TTC549 (cell line): ENCODE results near the gene COQ8A.
"Not testable (repeated sequence)": the region's sequence is repeated elsewhere in the genome, so short reads cannot be mapped to it uniquely, and the experiment has no call there.

Source experiments
- FAIRE-seq: peaks from 2 replicates; lab custom pipeline; 2012; peaks lifted over from hg19 to GRCh38; lab: Jason Lieb, UNC

Gene COQ8A

DNA sequence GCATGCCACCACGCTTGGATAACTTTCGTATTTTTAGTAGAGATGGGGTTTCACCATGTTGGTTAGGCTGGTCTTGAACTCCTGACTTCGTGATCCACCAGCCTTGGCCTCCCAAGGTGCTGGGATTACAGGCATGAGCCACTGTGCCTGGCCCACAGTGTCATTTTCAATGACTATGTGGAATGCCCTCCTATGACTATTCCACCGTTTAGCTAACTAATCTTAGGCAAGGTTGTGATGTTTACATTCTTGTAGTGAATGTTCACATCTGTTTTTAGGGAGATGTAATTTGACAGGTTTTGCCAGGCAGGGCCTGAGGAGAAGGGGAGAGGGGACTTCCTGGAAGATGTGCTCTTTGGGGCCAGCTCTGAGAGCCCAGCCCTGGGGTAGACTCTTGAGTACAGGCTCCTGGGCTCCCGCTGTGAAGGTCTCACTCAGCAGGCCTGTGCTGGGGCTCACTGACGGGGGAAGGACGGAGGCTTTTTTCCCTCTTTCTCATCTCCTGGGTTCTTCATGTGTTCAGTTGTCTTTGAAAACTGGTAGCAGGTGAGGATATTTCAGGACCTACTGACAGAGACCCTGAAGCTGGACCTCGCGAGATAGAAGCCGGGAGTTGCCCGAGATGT lies 13.2 kb downstream of the COQ8A start:
- no peak for FAIRE-seq

- no peak for FAIRE-seq
These were observed 14.2 kb downstream of the COQ8A start for GRCh38 chr1:226954337-226954736.

- no peak for FAIRE-seq
These were observed 14.7 kb downstream of the COQ8A start for GRCh38 chr1:226954777-226955176.

- not testable (repeated sequence) for FAIRE-seq
These were observed 15.8 kb downstream of the COQ8A start for GRCh38 chr1:226955857-226956256.

DNA sequence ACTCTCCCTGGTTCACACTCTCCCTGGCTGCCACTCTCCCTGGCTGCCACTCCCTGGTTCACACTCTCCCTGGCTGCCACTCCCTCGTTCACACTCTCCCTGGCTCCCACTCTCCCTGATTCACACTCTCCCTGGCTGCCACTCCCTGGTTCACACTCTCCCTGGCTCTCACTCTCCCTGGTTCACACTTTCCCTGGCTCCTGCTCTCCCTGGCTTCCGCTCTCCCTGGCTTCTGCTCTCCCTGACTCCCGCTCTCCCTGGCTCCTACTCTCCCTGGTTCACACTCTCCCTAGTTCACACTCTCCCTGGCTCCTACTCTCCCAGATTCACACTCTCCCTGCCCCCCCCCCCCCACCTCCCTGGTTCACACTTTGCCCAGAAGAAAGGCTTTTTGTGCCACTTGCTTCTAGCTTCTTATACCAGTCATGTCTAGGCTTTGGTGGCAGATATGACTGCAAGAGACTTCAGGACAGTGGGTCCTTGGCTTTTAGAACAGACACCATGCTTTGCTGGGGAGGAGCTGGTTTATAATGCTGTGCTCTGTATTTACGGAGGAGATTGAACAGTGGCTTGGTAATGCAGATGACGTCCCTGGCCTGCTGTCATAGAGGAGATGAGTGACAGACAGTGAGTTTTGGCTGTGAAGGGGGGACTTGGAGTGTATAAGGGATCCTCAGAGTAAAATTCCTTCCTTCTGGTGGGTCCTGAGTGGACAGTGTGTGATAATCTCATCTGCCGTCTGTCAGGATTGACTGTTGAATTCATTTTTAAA lies 17.0 kb downstream of the COQ8A start:
- FAIRE-seq = no peak

- no peak for FAIRE-seq
These were observed 17.6 kb downstream of the COQ8A start for GRCh38 chr1:226957714-226958113.

- no peak for FAIRE-seq
These were observed 18.2 kb downstream of the COQ8A start for GRCh38 chr1:226958300-226958699.

DNA sequence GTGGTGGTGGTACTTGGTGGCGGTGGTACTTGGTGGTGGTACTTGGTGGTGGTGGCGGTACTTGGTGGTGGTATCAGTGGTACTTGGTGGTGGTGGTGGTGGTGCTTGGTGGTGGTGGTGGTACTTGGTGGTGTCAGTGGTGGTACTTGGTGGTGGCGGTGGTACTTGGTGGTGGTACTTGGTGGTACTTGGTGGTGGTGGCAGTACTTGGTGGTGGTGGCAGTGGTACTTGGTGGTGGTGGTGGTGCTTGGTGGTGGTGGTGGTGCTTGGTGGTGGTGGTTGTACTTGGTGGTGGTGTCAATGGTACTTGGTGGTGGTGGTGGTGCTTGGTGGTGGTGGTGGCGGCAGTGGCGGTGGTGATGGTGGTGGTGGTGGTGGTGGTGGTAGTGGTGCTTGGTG lies 20.2 kb downstream of the COQ8A start:
- no peak for FAIRE-seq

- FAIRE-seq = no peak
These were observed 21.1 kb downstream of the COQ8A start for GRCh38 chr1:226960944-226961765.

- no peak for FAIRE-seq
These were observed 22.6 kb downstream of the COQ8A start for GRCh38 chr1:226962421-226963391.

- no peak for FAIRE-seq
These were observed 24.0 kb downstream of the COQ8A start for GRCh38 chr1:226964068-226964425.

- no peak for FAIRE-seq
These were observed 24.8 kb downstream of the COQ8A start for GRCh38 chr1:226964611-226965486.

DNA sequence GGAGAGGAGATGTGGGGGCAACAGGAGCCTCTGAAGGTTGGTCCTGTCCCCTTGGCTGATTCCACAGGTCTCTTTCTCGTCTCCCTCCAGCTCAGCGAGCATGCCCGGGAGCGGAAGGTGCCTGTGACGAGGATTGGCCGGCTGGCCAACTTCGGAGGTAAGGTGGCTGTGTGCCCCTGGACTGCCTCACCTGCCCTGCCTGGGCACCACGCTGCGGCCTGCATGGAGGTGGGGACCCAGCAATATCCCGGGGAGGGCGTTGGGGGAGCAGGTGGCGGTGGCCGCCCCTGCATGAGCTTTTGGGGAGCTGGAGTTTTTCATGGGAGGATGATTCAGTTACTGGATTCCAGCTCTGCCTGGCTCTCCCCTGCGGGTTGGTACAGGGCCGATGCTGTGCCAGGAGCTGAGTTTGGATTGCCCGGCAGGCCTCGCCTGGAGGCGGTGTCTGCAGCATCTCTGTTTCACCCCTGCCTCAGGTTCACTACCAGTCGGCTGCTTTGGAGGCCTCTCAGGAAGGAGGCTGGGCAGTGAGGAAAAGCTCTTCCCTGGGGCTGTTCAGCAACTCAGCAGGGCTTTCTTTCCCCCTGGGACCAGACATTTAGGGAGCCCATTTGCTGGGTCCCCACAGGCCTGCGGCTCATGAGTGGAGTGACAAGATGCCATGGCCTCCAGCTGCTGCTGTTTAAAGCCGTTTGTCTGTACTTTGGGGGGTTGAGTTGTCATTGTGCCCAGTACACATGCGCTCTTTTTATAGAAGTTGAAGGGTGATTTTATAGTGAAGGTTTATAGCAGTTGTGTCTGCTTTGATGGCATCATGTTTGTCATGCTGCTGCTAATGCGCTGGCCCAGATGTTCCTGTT lies 25.7 kb downstream of the COQ8A start:
- no peak for FAIRE-seq

DNA sequence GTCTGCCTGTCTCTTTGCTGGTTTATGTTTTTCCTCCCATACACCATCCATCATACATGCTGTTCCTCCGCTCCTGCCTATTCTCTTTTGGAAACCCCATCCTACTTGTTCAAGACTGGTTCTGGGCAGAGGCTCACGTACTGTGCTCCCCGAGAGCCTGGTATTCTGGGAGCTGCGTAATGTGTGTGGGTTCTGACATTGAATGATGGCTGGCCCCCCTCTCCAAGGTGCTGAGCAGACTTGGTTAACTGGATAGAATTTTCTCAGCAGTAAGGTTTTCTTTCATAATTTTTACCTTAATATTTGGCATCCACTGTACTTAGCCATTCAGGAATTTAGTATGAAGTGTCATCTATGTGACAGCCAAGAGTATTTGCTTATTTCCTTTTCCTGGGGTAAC lies 26.6 kb downstream of the COQ8A start:
- no peak for FAIRE-seq

DNA sequence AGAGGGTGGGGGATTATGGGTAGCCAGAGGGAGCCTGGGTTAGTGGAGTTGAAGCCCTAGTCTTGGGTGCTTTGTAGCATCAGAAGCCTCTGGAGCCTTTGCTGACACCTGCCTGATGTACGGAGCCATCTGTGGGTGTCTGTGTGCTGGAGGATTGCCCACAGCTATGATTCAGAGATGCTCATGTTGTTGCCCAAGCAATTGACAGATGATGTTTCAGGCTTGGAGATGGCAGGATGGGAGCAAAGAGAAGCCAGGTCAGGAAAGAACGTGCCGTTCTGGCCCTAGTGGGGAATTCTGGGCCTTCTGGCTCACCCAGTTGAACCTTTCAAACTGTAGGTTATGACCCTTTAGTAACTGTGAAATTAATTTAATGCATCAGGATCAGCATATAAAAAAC lies 27.6 kb downstream of the COQ8A start:
- no peak for FAIRE-seq

GRCh38 chr1:226971765-226972164 lies 31.7 kb downstream of the COQ8A start:
- no peak for FAIRE-seq

GRCh38 chr1:226972931-226973330 lies 32.8 kb downstream of the COQ8A start:
- FAIRE-seq = no peak

DNA sequence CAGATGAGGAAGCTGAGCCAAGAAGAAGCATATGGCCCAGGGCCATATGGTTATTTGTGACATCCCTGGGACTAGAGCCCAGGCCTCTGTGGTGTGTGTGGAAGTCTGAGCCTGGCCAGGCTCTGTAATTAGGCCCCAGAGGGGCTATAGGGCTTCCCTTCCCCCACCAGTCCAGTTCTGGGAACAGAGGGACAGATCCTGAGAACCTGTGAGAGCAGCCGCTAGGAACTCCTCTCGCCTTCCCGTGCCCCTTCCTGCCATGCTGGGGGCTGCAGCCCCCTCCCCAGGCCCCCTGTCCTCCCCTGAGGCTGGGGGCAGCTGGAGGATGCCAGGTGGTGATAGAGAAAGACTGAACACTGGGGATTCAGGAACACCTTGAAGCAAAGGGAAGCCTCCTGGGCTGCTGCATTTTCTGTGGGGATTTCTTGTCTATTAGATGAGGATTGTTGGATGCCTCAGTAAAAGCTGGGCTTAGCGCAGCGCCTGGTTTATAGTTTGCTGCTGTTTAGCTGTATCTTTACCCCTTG lies 33.3 kb downstream of the COQ8A start:
- FAIRE-seq = no peak

GRCh38 chr1:226973898-226974543 lies 33.9 kb downstream of the COQ8A start:
- no peak for FAIRE-seq
